WTC11 (cell line): Measurements from ENCODE around the gene NINJ2.

ENCODE experiments used
- CTCF ChIP-seq: fragments of 200-600 bp; IDR thresholded peaks from 2 replicates; pipeline ENCODE4 v1.8.0; 2022; ENCODE audit warnings: antibody characterized with exemption
- E2F4 ChIP-seq: sonication (generic); formaldehyde crosslinking; IDR thresholded peaks from 2 replicates; pipeline ENCODE4 v1.8.1; 2022; ENCODE audit warnings: low read depth, mild to moderate bottlenecking, moderate library complexity, missing genetic modification reagents, borderline replicate concordance
- ESRRA ChIP-seq: sonication (generic); formaldehyde crosslinking; IDR thresholded peaks from 2 replicates; pipeline ENCODE4 v1.8.1; 2022; ENCODE audit warnings: mild to moderate bottlenecking, missing genetic modification reagents, borderline replicate concordance
- RELA ChIP-seq: sonication (generic); formaldehyde crosslinking; IDR thresholded peaks from 2 replicates; pipeline ENCODE4 v1.8.1; 2022; ENCODE audit warnings: missing genetic modification reagents, mild to moderate bottlenecking, borderline replicate concordance
- TEAD1 ChIP-seq: sonication (generic); formaldehyde crosslinking; IDR thresholded peaks from 2 replicates; pipeline ENCODE4 v1.8.0; 2022; ENCODE audit warnings: mild to moderate bottlenecking, missing genetic modification reagents
- USF1 ChIP-seq: sonication (generic); formaldehyde crosslinking; IDR thresholded peaks from 2 replicates; pipeline ENCODE4 v1.8.0; 2022; ENCODE audit warnings: mild to moderate bottlenecking, missing genetic modification reagents

GRCh38 chr12:571795-572531, 91.3 kb downstream of the NINJ2 start:
- TF ChIP-seq CTCF (no peak), USF1 (CRISPR knock-in tag) (no peak), TEAD1 (CRISPR knock-in tag) (no peak), ESRRA (CRISPR knock-in tag) (no peak), RELA (no peak), E2F4 (CRISPR knock-in tag) (no peak)
